Heart left ventricle (tissue), 13 donors: ENCODE data around the gene PPFIA2.

ENCODE experiments used
- CTCF ChIP-seq, 12 donors: fragments of 200-600 bp; sonication (generic) in 4 of 12; IDR thresholded peaks; one replicate each; pipeline versions ENCODE4 v1.5.0 to v1.8.0; 2018 to 2022; ENCODE audit warnings: antibody characterized with exemption in 12 of 12, mild to moderate bottlenecking in 5 of 12
- POLR2A ChIP-seq, 2 donors: fragments of 450-650 bp; IDR thresholded peaks; one replicate each; pipeline ENCODE4 v1.6.1; 2017; ENCODE audit warnings: antibody characterized with exemption in 2 of 2, mild to moderate bottlenecking in 2 of 2, moderate library complexity in 2 of 2
- donor health status: ischemic (EF 13 %, LVEDD 7.1; RV severe dilation, severe dysfunction).
- donor health status: DM: no; HTN: yes; CAD: no.
- donor health status: DM: no; HTN: no; CAD: no.
- donor health status: ischemic (EF 25% LVEDD 6.9; RV normal size, moderate dysfunction).
- donor health status: ischemic (EF 25% LVEDD 5.7; RV mildly dilated, moderate dysfunction).
- donor health status: ischemic (EF 35%, LVEDD 5.7; RV mildly dilated, moderate dysfunction).
- donor health status: nonischemic (EF 11% LVEDD 7.7; RV severe dilation, severe dysfunction).
- donor health status: DM: yes; HTN: yes; CAD: no.
- donor health status: PGD.
- donor health status: ischemic (EF 29% LVEDD 5.4; RV normal size, mild dysfunction).
- donor health status: nonischemic (EF 23%, LVEDD 6.1; RV moderate dilation, normal function).

GRCh38 chr12:81627336-81628189 is 131.6 kb downstream of the PPFIA2 start:
- TF ChIP-seq CTCF (IDR thresholded peaks at IDR 0.05) (peak; percentile 30 to 70 (median 57)), POLR2A (IDR thresholded peaks at IDR 0.05) (no peak)
